Stimulated activated CD8-positive, alpha-beta memory T cell treated with anti-CD3 and anti-CD28 coated beads, Interleukin-4, amount 100 ng/mL, for 1 hour (primary cell): Measurements from ENCODE around the gene NOX1.
"Not testable (repeated sequence)": the region's sequence is repeated elsewhere in the genome, so short reads cannot be mapped to it uniquely, and the experiment has no call there.

ENCODE experiments used
- DNase-seq, 2 donors: peaks; one replicate each; pipeline ENCODE4 v3.0.0-alpha.2; 2020; ENCODE audit warnings: low read depth in 2 of 2, low spot score in 1 of 2

Gene NOX1

DNA sequence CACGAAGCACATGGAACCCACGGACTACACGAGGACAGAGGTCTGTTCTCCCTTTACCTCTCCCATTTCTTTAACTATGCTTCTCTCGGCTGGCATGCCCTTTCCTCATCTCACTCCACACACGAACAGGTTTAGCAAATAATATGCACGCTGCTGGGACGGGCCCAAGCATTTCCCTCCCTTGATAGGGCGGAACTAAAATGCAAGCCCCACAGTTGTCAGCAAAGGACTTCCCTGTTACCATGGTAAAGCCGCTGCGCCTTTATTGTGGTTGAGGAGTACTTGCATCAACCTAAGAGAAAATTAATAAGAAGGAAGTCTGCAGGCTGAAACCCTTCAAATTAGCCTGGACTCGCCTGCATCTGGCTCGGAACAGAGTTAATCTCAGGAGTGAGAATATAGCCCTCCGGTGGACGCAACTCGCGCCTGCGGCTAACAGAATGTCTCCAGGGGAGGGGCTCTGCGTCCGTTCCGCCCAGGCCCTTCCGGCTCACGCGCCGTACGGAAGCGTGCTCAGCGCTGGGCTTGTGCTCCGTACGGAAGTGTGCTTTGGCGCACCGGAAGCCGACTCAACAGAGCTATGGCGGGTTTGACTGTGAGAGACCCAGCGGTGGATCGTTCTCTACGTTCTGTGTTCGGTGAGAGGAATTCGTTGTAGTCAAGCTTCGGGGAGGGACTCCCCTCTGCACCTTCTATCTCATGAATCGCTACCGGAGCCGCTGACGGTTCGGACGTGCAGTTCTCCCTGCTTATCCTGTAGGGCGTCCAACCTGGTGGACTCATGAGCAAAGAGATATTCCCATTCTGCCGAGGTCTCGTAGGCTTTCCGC is 54.1 kb downstream of the NOX1 start, which contains the start of gene CSTF2:
Gene CSTF2, plus strand, starts transcription at position 555 of the 830 bp plus-strand sequence. Its CDS starts 26 bp downstream, at position 581.
- DNase-seq = peak; percentile 42 to 46

DNA sequence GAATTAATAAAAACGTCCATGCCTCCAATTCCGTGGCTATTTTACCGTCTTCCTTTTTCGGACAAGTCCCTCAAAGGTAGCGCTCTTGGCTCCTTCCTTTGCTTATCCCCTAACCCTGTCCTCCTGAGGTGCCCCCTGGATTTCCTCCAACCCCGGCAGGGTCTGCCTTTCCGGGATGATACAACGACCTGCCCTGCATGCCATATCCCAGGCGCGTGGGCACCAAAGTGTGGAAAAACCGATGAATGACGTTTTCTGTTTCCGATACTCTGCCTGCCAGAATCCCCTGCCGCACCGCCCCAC is 54.7 kb downstream of the NOX1 start:
- no peak for DNase-seq

DNA sequence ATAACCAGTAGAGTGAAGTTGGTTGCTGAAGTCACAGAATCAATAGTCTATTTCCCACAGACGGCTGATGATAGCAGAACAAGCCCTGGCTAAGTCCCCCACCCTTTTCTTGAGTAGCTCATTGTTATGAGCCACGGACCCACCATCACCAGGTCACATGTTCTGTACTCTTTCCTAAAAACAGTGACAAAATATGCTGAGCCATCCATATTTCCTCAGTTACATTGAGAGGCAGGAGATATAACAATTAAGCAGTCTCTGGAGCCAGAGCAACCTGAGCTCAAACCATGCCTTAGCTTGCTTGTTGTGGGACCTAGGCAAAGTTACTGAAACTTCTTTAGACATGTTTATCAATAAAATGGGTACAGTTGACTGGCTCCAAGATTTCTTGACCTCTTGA is 56.8 kb downstream of the NOX1 start:
- DNase-seq = no peak

DNA sequence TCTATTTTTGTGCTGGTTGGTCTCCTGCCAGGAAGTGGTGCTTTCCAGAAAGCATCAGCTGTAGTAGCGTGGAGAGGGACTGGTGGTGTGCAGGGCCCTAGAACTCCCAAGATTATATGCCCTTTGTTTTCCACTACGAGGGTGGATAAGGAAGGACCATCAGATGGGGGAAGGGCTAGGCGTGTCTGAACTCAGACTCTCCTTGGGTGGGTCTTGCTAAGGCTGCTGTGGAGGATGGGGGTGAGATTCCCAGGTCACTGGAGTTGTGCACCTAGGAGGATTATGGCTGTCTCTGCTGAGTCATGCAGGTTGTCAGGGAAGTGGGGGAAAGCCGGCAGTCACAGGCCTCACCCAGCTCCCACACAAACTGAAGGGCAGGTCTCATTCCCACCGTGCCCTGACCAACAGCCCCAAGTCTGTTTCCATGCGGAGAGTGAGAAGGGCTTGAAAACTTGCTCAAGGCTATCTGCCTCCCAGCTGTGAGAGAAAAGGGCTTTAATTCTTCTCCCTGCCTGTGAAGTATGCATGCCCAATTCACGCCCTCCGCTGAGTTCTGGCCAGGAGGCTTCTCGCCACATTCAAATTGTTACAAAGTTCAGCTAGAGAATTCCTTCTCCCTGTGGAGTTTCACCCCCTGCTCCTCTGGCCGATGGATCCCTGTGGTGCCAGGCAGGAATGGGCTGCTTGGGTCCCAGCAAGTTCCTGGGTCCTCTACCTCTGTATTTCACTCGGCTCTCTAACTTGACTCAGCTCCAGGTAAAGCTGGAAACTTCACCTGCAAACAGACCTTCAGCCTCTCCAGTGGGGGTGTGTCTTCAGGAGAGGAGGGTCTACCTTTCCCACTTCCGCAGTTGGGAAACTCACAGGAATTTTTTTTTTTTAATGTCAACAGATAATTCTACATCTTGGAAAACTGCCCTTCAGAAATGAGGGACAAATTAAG is 61.7 kb downstream of the NOX1 start:
- no peak for DNase-seq

DNA sequence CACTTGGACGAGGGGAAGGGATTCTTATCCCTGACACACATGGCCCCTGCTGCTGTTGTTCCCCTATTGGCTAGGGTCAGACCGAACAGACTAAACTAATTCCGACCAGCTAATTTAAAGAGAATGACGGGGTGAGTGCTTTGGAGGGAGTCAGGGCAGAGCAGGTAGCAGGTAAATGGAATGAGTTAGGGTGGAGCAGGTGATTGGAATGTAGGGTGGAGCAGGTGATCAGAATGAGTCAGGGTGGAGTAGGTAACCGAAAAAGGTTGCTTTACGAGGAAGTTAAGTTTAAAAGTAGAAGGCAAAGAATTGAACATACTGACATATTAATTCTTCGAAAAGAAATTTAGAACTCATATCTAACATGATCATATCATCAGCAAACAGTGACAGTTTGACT is 65.9 kb downstream of the NOX1 start:
- DNase-seq = not testable (repeated sequence)

DNA sequence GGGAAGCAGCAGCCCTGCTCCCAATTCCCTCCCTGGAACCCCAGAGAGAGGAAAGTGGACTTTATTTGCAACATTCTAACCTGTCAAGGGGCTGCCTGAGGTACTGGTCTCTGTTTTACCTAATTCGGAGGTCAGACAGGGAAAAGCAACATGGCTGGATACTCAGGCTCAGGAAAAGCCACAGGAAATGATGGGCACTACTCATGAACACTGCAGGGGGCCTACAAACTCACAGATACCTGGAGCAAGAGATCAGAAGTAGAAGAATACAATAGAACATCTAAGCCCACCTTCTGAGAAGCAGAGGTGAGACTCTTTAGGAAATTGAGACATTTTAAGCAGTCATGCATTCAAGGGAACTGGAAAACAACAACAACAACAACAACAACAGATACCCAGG is 69.4 kb downstream of the NOX1 start:
- DNase-seq = no peak

DNA sequence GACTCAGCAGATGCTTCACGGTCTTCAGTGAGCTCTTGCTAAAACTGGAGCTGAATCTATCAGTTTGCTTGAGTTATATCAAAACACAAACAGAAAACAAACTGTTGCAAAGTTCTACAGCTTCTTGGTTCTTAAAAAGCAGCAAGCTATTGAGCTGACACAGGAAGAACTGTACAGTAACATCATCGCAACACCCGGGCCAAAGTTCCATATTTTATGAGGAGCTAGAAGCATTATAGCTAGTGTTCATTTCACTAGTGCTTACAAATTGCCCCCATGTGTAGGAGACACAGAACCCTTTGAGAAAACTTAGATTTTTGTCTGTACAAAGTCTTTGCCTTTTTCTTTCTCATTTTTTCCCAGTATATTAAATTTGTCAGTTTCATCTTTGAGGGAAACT is 71.3 kb downstream of the NOX1 start:
- DNase-seq = no peak

DNA sequence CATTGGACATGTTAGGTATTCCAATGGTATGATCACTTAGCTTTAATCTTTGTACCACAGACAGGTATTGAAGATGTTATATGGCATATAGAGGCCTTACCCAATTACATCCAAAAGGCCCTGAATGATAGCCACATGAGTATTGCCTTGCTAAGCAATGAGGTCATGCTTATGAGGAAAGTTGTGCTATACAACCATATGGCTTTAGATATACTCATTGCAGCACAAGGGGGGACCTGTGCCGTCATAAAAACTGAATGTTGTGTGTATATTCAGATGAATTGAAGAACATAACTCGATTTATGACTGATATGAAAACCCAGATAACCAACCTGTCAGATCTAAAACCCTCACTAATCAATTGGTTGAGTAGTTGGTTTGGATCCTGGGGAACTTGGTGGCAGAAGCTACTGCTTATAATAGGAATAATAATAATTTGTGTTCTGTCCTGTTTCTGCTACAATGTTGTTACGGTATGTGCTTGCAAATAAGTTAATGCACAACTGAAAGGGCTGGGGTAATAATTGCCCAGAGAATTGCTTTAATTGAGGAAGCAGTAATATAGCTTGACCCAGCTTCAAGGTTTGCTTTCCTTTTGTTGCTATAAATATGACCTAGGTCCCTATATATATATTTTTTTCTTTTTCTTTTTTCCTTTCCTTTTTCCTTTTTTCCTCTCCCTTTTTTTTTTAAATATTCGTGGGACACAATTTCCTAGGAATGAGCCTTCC is 75.5 kb downstream of the NOX1 start:
- DNase-seq = no peak

DNA sequence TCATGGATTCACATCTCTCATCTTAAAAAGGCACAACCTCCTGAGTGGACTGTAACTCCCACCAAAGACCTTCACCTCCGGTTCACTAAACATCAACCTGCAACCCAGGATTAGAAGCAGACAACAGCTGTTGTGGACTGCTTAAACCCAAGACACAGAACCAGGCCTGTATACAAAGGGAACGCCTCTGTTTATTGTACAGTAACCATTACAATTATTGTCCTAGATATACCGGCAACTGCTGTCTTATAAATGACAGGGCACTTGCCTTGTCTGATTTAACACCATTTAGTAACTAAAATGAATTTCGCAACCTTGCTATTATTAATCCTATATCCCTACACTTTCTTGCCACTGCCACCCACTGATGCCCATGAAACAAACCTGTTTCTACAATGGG is 76.8 kb downstream of the NOX1 start:
- no peak for DNase-seq

DNA sequence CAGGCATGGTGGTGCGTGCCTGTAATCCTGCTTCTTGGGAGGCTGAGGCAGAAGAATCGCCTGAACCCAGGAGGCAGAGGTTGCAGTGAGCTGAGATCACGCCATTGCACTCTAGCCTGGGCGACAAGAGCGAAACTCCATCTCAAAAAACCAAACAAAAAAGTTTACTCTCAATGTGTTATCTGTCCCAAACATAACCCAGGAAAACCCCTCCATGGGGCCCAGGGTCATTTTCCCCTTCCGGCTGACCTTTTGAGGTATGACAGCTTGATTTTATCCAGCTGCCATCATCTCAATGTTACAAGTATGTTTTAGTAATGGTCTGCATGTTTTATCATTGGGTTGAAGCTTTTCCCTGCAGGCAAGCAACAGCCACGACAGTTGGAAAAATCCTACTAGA is 77.8 kb downstream of the NOX1 start:
- not testable (repeated sequence) for DNase-seq
